ENCODE data around the gene NRP2. TPM values are rescaled to one million over a fixed set of nuclear protein-coding genes. Genes with fewer than 3 reads are reported as not detected.

NRP2 gene
- total RNA-seq, 2 donors from 2014 or later, result 9.7 to 21.0 TPM

DNA sequence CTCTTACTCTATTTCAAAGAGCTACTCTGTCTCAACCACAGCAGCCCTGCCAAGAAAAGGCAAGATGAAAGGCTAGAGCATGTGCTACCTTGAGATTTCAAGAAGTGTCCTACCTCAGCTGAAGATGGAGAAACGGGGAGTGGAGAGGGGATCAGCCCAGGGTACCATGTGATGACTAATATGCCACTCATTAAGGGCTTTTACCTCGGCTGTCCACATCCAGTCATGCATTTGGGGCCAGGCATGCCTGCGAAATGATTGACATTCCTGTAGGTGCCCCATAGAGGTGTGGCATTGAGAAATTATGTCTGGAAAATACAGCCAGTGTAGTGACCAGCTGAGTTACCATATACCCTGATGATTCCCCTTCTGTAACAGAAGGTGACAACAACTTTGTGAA, 96.1 kb downstream of the NRP2 start:
- intact Hi-C loops (cut with DNase I), result no loop called here
- no peaks in the 10 kb centered on the region for H3K36me3 ChIP-seq
- H3K4me1 ChIP-seq (replicated peaks), result no peaks in the 10 kb centered on the region
- no peak overlapping the region for H3K27ac ChIP-seq
- 78% methylated on average over 3 of the region's 3 CpGs for WGBS
- no peak for DNase-seq (ENCODE audit: low spot score)
- TF ChIP-seq POLR2AphosphoS5 (IDR thresholded peaks at IDR 0.05), result no peak
- TF ChIP-seq CTCF (IDR thresholded peaks at IDR 0.05), result no peak
- TF ChIP-seq POLR2A (IDR thresholded peaks at IDR 0.05), result no peak
- no peaks in the 10 kb centered on the region for H3K27me3 ChIP-seq (replicated peaks; ENCODE audit: insufficient read depth)
- H3K9me3 ChIP-seq, result no peaks in the 10 kb centered on the region
- no peak overlapping the region for H3K4me3 ChIP-seq

DNA sequence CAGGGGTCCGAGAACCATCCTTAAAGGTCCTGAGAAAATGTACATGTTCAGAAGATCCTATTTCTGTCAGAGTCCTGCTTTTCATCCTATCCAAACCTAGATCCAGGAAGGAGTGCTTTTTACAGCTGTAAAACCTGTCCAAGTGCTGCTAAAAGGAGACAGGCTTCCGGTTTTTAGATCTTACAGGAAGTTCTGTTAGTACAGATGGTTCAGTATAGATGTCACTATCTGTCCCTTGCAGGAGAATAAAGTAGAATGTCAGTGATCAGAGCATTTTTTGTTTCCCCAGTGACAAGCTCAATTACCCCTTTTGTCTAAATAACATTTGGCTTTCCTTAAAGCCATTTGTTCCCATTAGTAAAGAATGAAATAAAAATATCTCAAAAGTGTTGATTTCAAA, 98.3 kb downstream of the NRP2 start:
- Histone ChIP-seq H3K4me3 (no peak overlapping the region), H3K4me1 (replicated peaks) (no peaks in the 10 kb centered on the region), H3K36me3 (no peaks in the 10 kb centered on the region), H3K27me3 (replicated peaks; ENCODE audit: insufficient read depth) (no peaks in the 10 kb centered on the region), H3K9me3 (no peaks in the 10 kb centered on the region), H3K27ac (no peak overlapping the region)
- WGBS, result 43% methylated on average over 2 of the region's 2 CpGs
- TF ChIP-seq CTCF (IDR thresholded peaks at IDR 0.05), result no peak
- TF ChIP-seq POLR2AphosphoS5 (IDR thresholded peaks at IDR 0.05), result no peak
- no peak for TF ChIP-seq POLR2A (IDR thresholded peaks at IDR 0.05)
- intact Hi-C loops (cut with DNase I), result no loop called here
- no peak for DNase-seq (ENCODE audit: low spot score)

GRCh38 chr2:205781244-205781931, 99.1 kb downstream of the NRP2 start:
- Histone ChIP-seq H3K36me3 (no peaks in the 10 kb centered on the region), H3K4me3 (no peak overlapping the region), H3K9me3 (no peaks in the 10 kb centered on the region), H3K27me3 (replicated peaks; ENCODE audit: insufficient read depth) (no peaks in the 10 kb centered on the region), H3K27ac (no peak overlapping the region), H3K4me1 (replicated peaks) (no peaks in the 10 kb centered on the region)
- TF ChIP-seq POLR2A (IDR thresholded peaks at IDR 0.05) (no peak), POLR2AphosphoS5 (IDR thresholded peaks at IDR 0.05) (no peak), CTCF (IDR thresholded peaks at IDR 0.05) (no peak)
- no peak for DNase-seq (ENCODE audit: low spot score)
- intact Hi-C loops (cut with DNase I), result no loop called here
- WGBS, result 44% methylated on average over 5 of the region's 5 CpGs

DNA sequence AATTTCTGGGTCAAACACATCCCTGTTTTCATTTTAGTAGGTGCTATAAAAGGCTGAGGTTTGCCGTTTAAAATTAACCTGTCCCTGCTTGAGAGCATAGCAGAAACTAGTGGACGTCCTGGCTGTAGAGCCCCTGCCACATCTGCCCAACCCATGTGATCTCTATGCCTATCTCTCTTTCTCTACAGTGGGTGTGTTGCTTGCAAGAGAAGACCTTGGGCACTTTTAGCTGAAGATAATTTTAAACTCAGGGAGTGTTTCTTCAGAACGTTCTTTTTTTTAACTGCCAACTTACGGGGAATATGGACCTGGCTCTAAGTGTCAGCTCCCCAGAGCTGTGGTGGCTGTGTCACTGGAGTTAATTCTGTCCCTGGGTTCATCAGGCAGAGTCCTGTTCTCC, 100.6 kb downstream of the NRP2 start:
- intact Hi-C loops (cut with DNase I), result no loop called here
- WGBS, result 61% methylated on average over 4 of the region's 4 CpGs
- no peak overlapping the region for H3K27ac ChIP-seq

More for the DNA sequence above, 100.6 kb downstream of the NRP2 start:
- Histone ChIP-seq H3K36me3 (no peaks in the 10 kb centered on the region), H3K9me3 (no peaks in the 10 kb centered on the region), H3K4me3 (no peak overlapping the region), H3K4me1 (replicated peaks) (no peaks in the 10 kb centered on the region), H3K27me3 (replicated peaks; ENCODE audit: insufficient read depth) (no peaks in the 10 kb centered on the region)
- no peak for DNase-seq (ENCODE audit: low spot score)
- TF ChIP-seq POLR2A (IDR thresholded peaks at IDR 0.05) (no peak), CTCF (IDR thresholded peaks at IDR 0.05) (no peak), POLR2AphosphoS5 (IDR thresholded peaks at IDR 0.05) (no peak)

Data from prostate gland (tissue), 2 donors.